ENCODE results near the gene CDSN.

Gene CDSN

GRCh38 chr6:31090275-31090972 is 29.8 kb downstream of the CDSN start:
- no peak overlapping the region for H3K4me3 ChIP-seq (replicated peaks; ENCODE audit: low read depth, low read length)
- TF ChIP-seq, protein P1, sequence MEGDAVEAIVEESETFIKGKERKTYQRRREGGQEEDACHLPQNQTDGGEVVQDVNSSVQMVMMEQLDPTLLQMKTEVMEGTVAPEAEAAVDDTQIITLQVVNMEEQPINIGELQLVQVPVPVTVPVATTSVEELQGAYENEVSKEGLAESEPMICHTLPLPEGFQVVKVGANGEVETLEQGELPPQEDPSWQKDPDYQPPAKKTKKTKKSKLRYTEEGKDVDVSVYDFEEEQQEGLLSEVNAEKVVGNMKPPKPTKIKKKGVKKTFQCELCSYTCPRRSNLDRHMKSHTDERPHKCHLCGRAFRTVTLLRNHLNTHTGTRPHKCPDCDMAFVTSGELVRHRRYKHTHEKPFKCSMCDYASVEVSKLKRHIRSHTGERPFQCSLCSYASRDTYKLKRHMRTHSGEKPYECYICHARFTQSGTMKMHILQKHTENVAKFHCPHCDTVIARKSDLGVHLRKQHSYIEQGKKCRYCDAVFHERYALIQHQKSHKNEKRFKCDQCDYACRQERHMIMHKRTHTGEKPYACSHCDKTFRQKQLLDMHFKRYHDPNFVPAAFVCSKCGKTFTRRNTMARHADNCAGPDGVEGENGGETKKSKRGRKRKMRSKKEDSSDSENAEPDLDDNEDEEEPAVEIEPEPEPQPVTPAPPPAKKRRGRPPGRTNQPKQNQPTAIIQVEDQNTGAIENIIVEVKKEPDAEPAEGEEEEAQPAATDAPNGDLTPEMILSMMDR (IDR thresholded peaks at IDR 0.05; ENCODE audit: low read depth, low read length, missing control alignments), result no peak
- no peak for DNase-seq (ENCODE audit: extremely low read depth, low read depth)

DNA sequence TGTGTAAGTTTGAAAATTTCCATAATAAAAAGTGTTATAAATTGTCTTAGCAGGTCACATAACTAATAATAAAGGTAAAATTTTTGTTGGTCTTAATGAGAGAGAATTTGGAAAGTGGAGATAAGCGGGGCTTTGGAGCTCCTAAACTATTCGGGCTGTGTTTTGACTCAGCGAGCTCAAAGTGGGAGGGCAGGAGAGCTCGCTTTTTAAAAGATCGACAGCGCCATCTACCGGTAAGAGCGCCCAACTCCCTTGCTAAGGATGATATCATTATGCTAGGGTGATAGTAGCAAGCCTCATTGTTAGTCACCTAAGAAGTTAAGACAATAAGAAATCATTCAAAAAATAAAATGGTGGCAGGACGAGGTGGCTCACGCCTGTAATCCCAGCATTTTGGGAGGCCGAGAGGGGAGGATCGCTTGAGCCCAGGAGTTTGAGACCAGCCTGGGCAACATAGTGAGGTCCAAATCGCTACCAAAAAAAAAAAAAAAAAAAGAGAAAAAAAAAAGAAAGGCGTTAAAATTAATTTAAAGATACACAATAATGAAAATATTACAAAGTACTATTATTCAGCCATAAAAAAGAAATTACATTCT is 32.7 kb downstream of the CDSN start:
- TF ChIP-seq, protein P1 (IDR thresholded peaks at IDR 0.05; ENCODE audit: low read depth, low read length, missing control alignments), result peak; percentile 74
- DNase-seq (ENCODE audit: extremely low read depth, low read depth), result peak; percentile 74
- H3K4me3 ChIP-seq (replicated peaks; ENCODE audit: low read depth, low read length), result no peak overlapping the region

DNA sequence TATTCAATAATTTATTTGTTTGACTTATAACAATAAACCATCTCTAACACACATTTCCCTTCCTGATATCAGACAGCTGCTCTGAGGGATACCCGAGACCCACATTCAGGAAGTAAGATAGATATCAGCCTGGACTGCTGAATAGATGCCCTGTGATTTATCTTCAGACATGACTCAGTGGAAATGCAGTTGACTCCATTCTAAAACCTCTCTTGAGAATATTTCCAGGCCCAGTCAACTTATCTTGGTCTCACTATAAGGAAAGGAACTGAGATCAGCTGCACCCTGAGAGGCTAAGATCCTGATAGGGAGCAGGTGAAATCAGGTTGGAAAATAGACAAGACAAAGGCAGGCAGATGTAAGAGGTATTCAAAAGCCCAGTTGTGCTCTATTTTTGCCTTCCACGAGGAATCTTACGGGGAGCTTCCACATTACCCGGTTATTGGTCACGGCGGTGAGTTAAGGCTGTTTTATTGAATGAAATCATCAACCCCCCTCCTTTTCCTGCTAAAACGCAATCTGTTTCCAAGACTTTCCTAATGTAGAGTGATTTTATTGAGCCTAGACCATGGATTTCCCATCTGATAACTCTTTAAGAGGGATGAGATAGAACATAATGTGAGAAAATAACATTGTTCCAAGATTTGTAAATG is 33.3 kb downstream of the CDSN start:
- TF ChIP-seq, protein P1 (IDR thresholded peaks at IDR 0.05; ENCODE audit: low read depth, low read length, missing control alignments), result no peak
- DNase-seq (ENCODE audit: extremely low read depth, low read depth), result no peak
- no peak overlapping the region for H3K4me3 ChIP-seq (replicated peaks; ENCODE audit: low read depth, low read length)

DNA sequence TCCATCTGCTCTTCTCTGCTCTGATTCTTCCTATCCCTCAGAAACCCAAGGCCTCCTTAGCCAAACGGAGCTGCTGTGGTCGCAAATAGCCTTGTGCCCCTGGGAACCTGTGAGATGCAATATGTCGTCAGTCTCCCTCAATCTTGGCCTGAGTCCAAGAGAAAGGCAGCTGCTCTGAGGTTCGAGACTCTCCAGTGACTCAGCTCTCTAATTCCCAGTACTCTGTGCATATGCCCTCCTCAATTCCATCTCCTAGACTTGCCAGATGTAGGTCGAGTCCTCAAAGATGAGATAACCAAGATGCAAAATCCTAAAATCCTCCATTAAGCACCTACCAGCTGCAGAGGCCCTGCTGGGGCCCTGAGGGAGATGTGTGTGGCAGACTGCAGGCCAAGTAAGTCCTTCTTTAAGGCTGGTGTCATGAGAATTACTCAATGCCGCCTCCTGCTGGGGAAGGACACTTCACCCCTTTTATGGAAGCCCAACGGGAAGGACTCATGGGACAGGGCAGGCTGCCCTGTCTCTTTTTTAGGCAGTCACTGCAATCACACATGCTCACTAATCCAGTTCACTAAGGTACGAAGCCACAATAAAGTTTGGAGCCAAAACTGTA is 36.4 kb downstream of the CDSN start:
- DNase-seq (ENCODE audit: extremely low read depth, low read depth), result peak; percentile 32
- TF ChIP-seq, protein P1 (IDR thresholded peaks at IDR 0.05; ENCODE audit: low read depth, low read length, missing control alignments), result no peak
- H3K4me3 ChIP-seq (replicated peaks; ENCODE audit: low read depth, low read length), result no peak overlapping the region

GRCh38 chr6:31081872-31082271 is 38.4 kb downstream of the CDSN start:
- DNase-seq (ENCODE audit: extremely low read depth, low read depth), result no peak
- no peak overlapping the region for H3K4me3 ChIP-seq (replicated peaks; ENCODE audit: low read depth, low read length)
- TF ChIP-seq, protein P1 (IDR thresholded peaks at IDR 0.05; ENCODE audit: low read depth, low read length, missing control alignments), result no peak

DNA sequence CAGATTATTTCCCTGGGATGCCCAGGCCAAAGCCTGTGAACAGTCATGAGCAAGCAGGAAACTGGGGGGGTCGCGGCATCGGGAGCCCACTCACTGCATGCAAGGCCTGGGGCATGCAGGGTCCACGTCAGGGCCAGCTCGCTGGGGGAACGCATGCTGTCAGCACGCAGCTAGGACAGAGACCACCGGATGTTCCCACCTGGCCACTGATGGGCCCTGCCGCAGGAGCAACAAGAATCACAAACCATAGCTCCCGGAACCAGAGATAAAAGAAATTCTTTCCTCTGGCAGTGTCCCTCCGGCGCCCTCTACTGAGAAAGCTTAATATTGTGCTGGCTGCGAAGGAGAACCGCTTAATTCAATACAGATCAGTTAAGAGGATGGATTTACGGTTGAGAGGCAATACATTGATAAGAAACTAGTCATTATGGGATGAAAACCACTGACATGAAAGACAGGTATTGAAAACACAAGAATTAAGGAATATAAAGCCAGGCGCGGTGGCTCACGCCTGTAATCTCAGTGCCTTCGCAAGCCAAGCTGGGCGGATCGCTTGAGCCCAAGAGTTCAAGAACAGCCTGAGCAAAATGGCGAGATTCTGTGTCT is 40.5 kb downstream of the CDSN start:
- no peak overlapping the region for H3K4me3 ChIP-seq (replicated peaks; ENCODE audit: low read depth, low read length)
- peak; percentile 33 for DNase-seq (ENCODE audit: extremely low read depth, low read depth)
- TF ChIP-seq, protein P1 (IDR thresholded peaks at IDR 0.05; ENCODE audit: low read depth, low read length, missing control alignments), result peak; percentile 79

All from HFF-Myc (cell line).